Nephron progenitor cell (in vitro differentiated cells): ENCODE results near the gene RPH3AL.
"Not testable (repeated sequence)": the region's sequence is repeated elsewhere in the genome, so short reads cannot be mapped to it uniquely, and the experiment has no call there.

Source experiments
- DNase-seq: peaks from one replicate; pipeline ENCODE4 v3.0.0; 2021
- H3K27ac Mint-ChIP-seq: 2 replicates; pipeline ENCODE4 v1.8.0; 2021; ENCODE audit warnings: mild to moderate bottlenecking, moderate library complexity, mixed read lengths
- H3K27me3 Mint-ChIP-seq: 2 replicates; pipeline ENCODE4 v1.8.0; 2021; ENCODE audit warnings: mild to moderate bottlenecking, low read depth, mixed read lengths; ENCODE audit not compliant: poor library complexity
- H3K36me3 Mint-ChIP-seq: 2 replicates; pipeline ENCODE4 v1.8.0; 2021; ENCODE audit warnings: low read depth, mixed read lengths
- H3K4me1 Mint-ChIP-seq: 2 replicates; pipeline ENCODE4 v1.8.0; 2021; ENCODE audit warnings: mixed read lengths
- H3K4me3 Mint-ChIP-seq: 2 replicates; pipeline ENCODE4 v1.8.0; 2021; ENCODE audit warnings: mild to moderate bottlenecking, moderate library complexity, mixed read lengths
- H3K9me3 Mint-ChIP-seq: 2 replicates; pipeline ENCODE4 v1.8.0; 2021; ENCODE audit warnings: mild to moderate bottlenecking, moderate library complexity, mixed read lengths
- CTCF ChIP-seq: fragments of 200-600 bp; sonication (generic); IDR thresholded peaks from 2 replicates; pipeline ENCODE4 v1.5.0; 2021; ENCODE audit warnings: antibody characterized with exemption

RPH3AL gene

GRCh38 chr17:173166-173911 lies 179.3 kb downstream of the RPH3AL start:
- H3K4me3 Mint-ChIP-seq = no peak overlapping the region
- no peak for TF ChIP-seq CTCF
- no peaks in the 10 kb centered on the region for H3K9me3 Mint-ChIP-seq
- H3K27ac Mint-ChIP-seq = no peak overlapping the region
- H3K36me3 Mint-ChIP-seq = no peaks in the 10 kb centered on the region
- H3K27me3 Mint-ChIP-seq = peaks cover 6% of the 10 kb centered on the region
- no peak for DNase-seq
- H3K4me1 Mint-ChIP-seq = peaks cover 31% of the 10 kb centered on the region

DNA sequence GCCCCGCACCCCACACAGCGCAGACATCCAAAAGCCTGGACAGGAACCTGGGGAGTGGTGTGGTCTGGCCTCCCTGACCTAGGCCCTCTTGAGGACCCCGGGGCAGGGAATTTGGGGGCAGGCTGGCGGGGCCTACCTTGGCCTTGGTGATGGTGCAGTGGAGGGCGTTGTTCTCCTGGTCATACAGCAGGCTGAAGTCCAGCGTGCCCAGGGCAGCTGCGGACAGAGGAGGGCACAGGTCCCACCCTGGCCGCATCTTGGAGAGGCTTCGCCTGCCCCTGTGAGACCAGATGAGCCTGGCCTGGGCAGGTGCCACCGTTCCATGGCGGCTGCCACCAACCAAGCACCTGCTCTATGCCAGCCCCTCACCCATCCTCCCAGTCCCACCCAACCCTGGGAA lies 180.2 kb downstream of the RPH3AL start:
- Mint-ChIP-seq H3K4me3 (no peak overlapping the region), H3K27ac (no peak overlapping the region), H3K27me3 (peaks cover 6% of the 10 kb centered on the region), H3K36me3 (no peaks in the 10 kb centered on the region), H3K9me3 (no peaks in the 10 kb centered on the region), H3K4me1 (peaks cover 28% of the 10 kb centered on the region)
- no peak for DNase-seq
- TF ChIP-seq CTCF = no peak

GRCh38 chr17:171871-172270 lies 180.7 kb downstream of the RPH3AL start:
- Mint-ChIP-seq H3K9me3 (no peaks in the 10 kb centered on the region), H3K4me3 (no peak overlapping the region), H3K27ac (no peak overlapping the region), H3K36me3 (no peaks in the 10 kb centered on the region), H3K4me1 (peaks cover 25% of the 10 kb centered on the region), H3K27me3 (peaks cover 2% of the 10 kb centered on the region)
- DNase-seq = no peak
- no peak for TF ChIP-seq CTCF

- Mint-ChIP-seq H3K36me3 (no peaks in the 10 kb centered on the region), H3K4me3 (no peak overlapping the region), H3K27ac (no peak overlapping the region), H3K27me3 (peaks cover 2% of the 10 kb centered on the region), H3K4me1 (peaks cover 20% of the 10 kb centered on the region), H3K9me3 (no peaks in the 10 kb centered on the region)
- no peak for DNase-seq
- no peak for TF ChIP-seq CTCF
These were observed 182.4 kb downstream of the RPH3AL start for GRCh38 chr17:170130-170670.

- H3K9me3 Mint-ChIP-seq, H3K4me3 Mint-ChIP-seq, DNase-seq, H3K27ac Mint-ChIP-seq, H3K27me3 Mint-ChIP-seq, H3K36me3 Mint-ChIP-seq: not testable (repeated sequence)
- H3K4me1 Mint-ChIP-seq = peaks cover 19% of the 10 kb centered on the region
These were observed 184.0 kb downstream of the RPH3AL start for GRCh38 chr17:168614-169013.

GRCh38 chr17:165939-166338 lies 186.7 kb downstream of the RPH3AL start:
- TF ChIP-seq CTCF = no peak
- no peaks in the 10 kb centered on the region for H3K36me3 Mint-ChIP-seq
- peaks cover 17% of the 10 kb centered on the region for H3K4me1 Mint-ChIP-seq
- H3K27ac Mint-ChIP-seq = no peak overlapping the region
- no peak overlapping the region for H3K4me3 Mint-ChIP-seq
- peaks cover 10% of the 10 kb centered on the region for H3K27me3 Mint-ChIP-seq
- no peaks in the 10 kb centered on the region for H3K9me3 Mint-ChIP-seq
- DNase-seq = no peak
